GM21390 (cell line): ENCODE data around the gene MLPH.

Experiments
- ATAC-seq: cut with Tn5 transposase; IDR thresholded peaks from one replicate; pipeline ENCODE4 v1.9.1; 2021; ENCODE audit not compliant: unreplicated experiment

Gene MLPH

GRCh38 chr2:237478979-237479378 lies 8.1 kb upstream of the MLPH start:
- no peak for ATAC-seq

- ATAC-seq, result no peak
Observed at GRCh38 chr2:237479747-237480146, 7.3 kb upstream of the MLPH start.

DNA sequence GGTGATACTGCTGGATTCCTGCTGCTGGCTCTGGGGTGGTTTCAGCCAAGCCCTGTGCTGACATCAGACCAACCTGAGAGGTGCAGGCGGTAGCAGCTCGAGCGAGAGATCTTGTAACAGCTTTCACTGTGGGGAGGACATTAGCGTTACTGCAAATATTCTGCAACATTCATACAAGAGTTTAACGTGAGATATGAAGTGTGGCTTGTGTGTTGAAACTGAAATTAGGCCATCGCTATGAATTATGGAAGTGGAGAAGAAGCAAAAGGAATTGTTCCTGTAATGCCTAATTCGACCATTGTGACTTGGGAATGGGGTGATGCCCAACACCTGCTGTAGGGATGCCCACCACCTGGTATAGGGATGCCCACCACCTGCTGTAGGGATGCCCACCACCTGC lies 6.5 kb upstream of the MLPH start:
- no peak for ATAC-seq

DNA sequence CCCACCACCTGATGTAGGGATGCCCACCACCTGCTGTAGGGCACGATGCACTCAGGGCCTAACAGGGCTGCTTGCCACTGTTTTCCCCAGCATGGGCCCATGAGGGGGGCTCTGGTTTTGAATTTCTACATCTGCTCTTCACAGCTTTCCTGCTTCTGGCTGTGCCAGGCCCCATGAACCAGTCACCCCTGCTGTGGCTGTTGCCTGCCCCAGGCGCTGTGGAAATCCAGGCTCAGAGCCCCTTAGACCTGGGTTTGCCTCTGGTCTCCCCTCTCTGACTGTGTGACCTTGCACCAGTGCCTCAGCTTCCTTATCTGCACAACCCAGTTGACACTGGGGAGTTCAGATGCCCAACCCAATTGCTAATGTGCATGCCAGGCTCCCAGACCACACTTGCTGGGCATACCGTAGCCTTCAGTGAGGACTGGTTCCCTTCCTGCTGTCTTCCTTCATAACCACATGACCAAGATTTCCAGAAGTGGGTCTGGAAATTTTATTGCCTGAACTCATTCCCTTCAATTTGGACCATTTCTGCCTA lies 6.0 kb upstream of the MLPH start:
- ATAC-seq, result no peak

DNA sequence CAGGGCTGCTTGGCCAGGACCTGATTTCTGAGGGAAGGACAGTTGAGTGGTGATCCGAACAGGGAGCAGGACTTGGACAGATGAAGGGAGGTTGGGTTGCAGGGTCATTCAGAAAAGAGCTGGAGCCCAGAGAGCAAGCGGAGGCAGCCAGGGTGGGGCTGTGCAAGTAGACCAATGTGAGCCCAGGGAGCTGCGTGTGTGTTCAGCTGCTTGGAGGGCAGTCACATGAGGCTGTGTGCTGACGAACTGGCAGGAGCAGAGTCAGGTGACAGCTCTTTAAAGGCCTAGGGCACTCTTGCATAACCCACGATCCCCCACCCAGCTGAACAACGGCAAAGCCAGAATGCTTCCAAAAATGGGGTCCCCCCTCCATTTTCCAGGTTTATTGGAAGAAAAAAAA lies 4.6 kb upstream of the MLPH start:
- no peak for ATAC-seq

DNA sequence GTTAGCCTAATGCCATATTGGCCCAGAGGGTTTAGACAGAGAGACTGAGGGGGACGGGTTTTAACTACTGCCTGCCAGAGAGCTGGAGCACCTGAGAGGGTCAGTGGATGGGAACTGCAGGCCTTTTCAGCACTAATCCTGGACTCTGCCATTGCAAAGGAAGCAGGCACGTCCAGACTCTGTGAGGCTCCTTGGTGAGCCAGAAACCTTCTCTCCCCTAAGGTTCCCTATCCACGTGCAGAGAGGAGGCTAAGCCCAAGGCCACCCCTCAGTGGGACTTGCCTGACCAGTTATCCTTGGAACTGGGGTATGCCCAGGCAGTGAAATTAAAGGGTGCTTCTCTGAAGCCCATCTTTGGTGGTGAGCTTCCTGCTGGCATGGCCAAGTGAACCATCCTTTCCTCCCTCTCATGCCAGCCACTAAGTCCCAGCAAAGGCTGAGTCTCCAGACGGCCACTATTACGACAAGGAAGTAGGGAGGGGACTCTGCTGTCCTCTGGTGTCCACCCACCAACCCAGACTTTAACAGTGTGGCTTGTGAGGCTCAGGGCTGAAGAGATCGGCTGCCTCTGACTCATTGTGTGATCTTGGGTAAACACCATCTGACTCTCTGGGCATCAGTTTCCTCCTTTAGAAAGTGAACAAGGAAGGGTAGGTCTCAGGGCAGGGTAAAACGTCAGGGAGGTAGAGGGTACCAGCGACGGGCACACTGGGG lies 3.9 kb upstream of the MLPH start:
- ATAC-seq, result no peak

GRCh38 chr2:237485304-237485703 lies 1.7 kb upstream of the MLPH start:
- ATAC-seq, result no peak

DNA sequence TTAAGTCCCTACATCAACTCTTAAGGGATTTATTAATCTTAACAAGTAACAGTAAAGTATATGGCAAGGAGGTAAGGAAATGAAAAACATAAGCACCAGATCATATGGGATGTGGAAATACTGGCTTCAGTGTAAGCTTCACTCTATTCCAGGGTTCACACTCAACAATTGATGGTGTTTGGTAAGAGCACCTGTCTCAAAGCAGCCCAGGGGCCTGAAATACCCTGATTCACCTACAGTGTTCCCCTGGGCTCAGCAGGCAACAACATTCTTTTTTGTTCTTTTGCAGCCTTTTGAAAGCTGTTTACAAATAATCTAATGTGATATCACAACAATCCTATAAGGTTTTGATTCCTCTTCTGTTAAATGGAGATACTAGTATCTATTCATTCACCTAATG lies 1.2 kb upstream of the MLPH start:
- no peak for ATAC-seq

- no peak for ATAC-seq
Observed at GRCh38 chr2:237486334-237486818, 675 bp upstream of the MLPH start.

- no peak for ATAC-seq
Observed at GRCh38 chr2:237487496-237487895, 445 bp downstream of the MLPH start.

DNA sequence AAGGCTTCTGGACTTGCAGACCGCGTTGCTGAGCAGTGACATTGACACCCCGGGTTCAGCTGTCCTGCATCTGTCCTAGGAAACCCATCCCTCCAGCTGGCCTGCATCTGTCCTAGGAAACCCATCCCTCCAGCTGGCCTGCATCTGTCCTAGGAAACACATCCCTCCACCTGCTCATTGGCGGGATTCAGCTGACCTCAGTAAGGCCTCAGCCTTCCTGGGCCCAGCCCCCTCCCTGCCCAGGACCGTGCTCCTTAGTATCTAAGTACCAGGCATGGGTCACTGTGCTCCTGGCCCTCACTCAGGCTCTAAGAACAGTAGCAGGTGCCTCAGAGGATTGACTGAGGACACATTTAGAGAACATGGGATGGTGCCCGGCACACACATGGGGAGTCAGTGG lies 1.2 kb downstream of the MLPH start:
- ATAC-seq, result no peak

- ATAC-seq, result no peak
Observed at GRCh38 chr2:237488901-237489860, 2.1 kb downstream of the MLPH start.

- ATAC-seq, result no peak
Observed at GRCh38 chr2:237490009-237490711, 3.1 kb downstream of the MLPH start.

- ATAC-seq, result no peak
Observed at GRCh38 chr2:237490795-237491194, 3.7 kb downstream of the MLPH start.

GRCh38 chr2:237491515-237492118 lies 4.6 kb downstream of the MLPH start:
- ATAC-seq, result no peak

DNA sequence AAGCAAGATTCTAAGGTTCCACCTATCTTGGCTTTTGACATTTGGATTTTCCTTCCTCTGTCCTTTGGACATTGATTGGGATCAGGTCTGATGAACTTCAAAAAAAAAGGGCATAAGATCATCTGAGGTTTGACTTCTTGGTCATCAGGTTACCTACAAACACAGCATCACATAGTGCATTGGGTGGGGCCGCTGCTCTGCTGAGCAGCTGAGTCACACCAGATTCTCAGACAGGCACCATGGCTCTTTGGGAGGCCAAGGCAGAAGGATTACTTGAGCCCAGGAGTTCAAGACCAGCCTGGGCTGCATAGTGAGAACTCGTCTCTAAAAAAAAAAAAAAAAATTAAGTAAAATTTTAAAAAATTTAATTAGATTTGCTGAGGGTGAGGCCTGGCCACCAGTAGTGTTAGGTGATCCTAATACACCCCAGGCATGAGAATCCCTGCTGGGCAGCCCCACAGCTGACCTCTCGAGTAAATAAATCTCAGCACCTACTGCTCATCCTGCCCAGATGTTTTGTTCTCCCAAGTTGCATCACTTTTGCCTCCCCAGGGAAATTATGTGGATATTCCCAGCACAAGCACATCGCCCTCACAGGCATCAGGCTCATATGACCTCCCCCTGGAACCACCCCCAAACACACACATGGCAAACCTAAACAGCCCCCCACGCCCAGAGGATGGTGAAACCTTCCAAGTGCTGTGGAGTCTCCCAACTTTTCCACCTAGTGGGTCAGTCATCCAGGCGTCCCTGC lies 5.3 kb downstream of the MLPH start:
- ATAC-seq, result no peak

DNA sequence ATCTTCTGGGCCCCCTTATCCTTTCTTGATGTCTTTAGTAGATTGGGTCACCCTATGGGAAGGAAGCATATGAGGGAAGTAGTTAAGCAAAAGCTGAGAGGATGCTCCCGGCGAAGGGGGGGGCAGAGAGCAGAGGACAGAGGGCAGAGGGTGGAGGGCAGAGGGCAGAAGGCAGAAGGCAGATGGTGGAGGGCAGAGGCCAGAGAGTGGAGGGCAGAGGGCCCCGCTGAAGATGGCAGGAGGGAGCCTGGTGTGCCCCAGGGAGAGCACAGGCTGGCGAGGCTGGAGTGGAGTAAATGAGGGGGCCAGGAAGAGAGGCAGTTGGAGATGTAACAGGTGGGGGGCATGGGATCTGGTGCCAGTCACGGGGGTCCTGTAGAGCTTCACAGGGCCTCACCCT lies 7.0 kb downstream of the MLPH start:
- ATAC-seq, result no peak

- no peak for ATAC-seq
Observed at GRCh38 chr2:237495521-237496117, 8.6 kb downstream of the MLPH start.

- no peak for ATAC-seq
Observed at GRCh38 chr2:237496428-237496827, 9.4 kb downstream of the MLPH start.
